GM12874 (cell line): Measurements from ENCODE around the gene ORC3.

Experiments
- CTCF ChIP-seq: IDR thresholded peaks from 2 replicates; pipeline ENCODE4 v1.5.1; 2011; ENCODE audit warnings: low read depth, mild to moderate bottlenecking, control low read depth, low read length, moderate library complexity; ENCODE audit not compliant: insufficient read depth

The ORC3 gene

GRCh38 chr6:87630746-87631145 lies 40.8 kb downstream of the ORC3 start:
- no peak for TF ChIP-seq CTCF

- TF ChIP-seq CTCF: no peak
Measured at GRCh38 chr6:87633851-87634250, 43.9 kb downstream of the ORC3 start.

GRCh38 chr6:87636315-87636714 lies 46.4 kb downstream of the ORC3 start:
- no peak for TF ChIP-seq CTCF

GRCh38 chr6:87637106-87637505 lies 47.2 kb downstream of the ORC3 start:
- TF ChIP-seq CTCF: no peak

- no peak for TF ChIP-seq CTCF
Measured at GRCh38 chr6:87639373-87639772, 49.4 kb downstream of the ORC3 start.

- no peak for TF ChIP-seq CTCF
Measured at GRCh38 chr6:87641065-87641692, 51.2 kb downstream of the ORC3 start.

- no peak for TF ChIP-seq CTCF
Measured at GRCh38 chr6:87645080-87645479, 55.1 kb downstream of the ORC3 start.
